Right atrium auricular region (tissue), 2 donors: ENCODE measurements around the gene VPS54. TPM values are rescaled to one million over a fixed set of nuclear protein-coding genes. Genes with fewer than 3 reads are reported as not detected.

Source experiments
- DNase-seq: peaks from one replicate; pipeline ENCODE4 v3.0.0-alpha.2; 2019; ENCODE audit warnings: low spot score
- H3K27ac ChIP-seq, 2 donors: fragments of 200-600 bp; sonication (generic); 1 replicate in 1 of 2; 2 replicates in 1 of 2; pipeline ENCODE4 v1.5.1; 2016 to 2019
- H3K27me3 ChIP-seq, 2 donors: fragments of 200-600 bp; sonication (generic); one replicate each; pipeline versions ENCODE4 v1.5.1 to v1.6.0; 2017 to 2019
- H3K36me3 ChIP-seq: fragments of 200-600 bp; sonication (generic); one replicate; pipeline ENCODE4 v1.5.1; 2016
- H3K4me1 ChIP-seq, 2 donors: fragments of 200-600 bp; sonication (generic); one replicate each; pipeline versions ENCODE4 v1.5.1 to v1.6.0; 2017 to 2019
- H3K4me3 ChIP-seq, 2 donors: fragments of 200-600 bp; sonication (generic); 1 replicate in 1 of 2; 2 replicates in 1 of 2; pipeline ENCODE4 v1.5.1; 2017 to 2019; ENCODE audit warnings: mild to moderate bottlenecking in 1 of 2, moderate library complexity in 1 of 2
- H3K9me3 ChIP-seq, 2 donors: fragments of 200-600 bp; sonication (generic); one replicate each; pipeline ENCODE4 v1.5.1; 2019
- CTCF ChIP-seq, 2 donors: fragments of 200-600 bp; sonication (generic); IDR thresholded peaks; one replicate each; pipeline ENCODE4 v1.5.1; 2019; ENCODE audit warnings: antibody characterized with exemption in 2 of 2
- total RNA-seq, 2 donors: library from RNA; depleted of rRNA; stranded (reverse); fragments of >200 nt; gene quantifications; one replicate each; pipeline ENCODE4 v1.1.0, GENCODE V29; 2016

Gene VPS54
- total RNA-seq, 2 donors from 2014 or later: 10.9 to 12.5 TPM

GRCh38 chr2:64029116-64029665 is 10.0 kb upstream of the VPS54 start:
- no peak for TF ChIP-seq CTCF (IDR thresholded peaks at IDR 0.05)
- Histone ChIP-seq H3K27ac (no peak overlapping the region), H3K4me3 (no peak overlapping the region), H3K27me3 (no peaks in the 10 kb centered on the region), H3K4me1 (no peaks in the 10 kb centered on the region), H3K36me3 (no peaks in the 10 kb centered on the region), H3K9me3 (no peaks in the 10 kb centered on the region)
- DNase-seq: no peak

GRCh38 chr2:64025741-64026140 is 6.5 kb upstream of the VPS54 start:
- Histone ChIP-seq H3K27ac (no peak overlapping the region), H3K9me3 (no peaks in the 10 kb centered on the region), H3K4me3 (no peak overlapping the region), H3K36me3 (no peaks in the 10 kb centered on the region), H3K4me1 (peaks cover 0 to 6% of the 10 kb centered on the region in 2 donors), H3K27me3 (no peaks in the 10 kb centered on the region)
- DNase-seq: no peak
- TF ChIP-seq CTCF (IDR thresholded peaks at IDR 0.05): no peak

- H3K4me1 ChIP-seq: peaks cover 0 to 14% of the 10 kb centered on the region in 2 donors
- DNase-seq: no peak
- no peaks in the 10 kb centered on the region for H3K27me3 ChIP-seq
- no peak overlapping the region for H3K27ac ChIP-seq
- no peak for TF ChIP-seq CTCF (IDR thresholded peaks at IDR 0.05)
- no peak overlapping the region for H3K4me3 ChIP-seq
- H3K36me3 ChIP-seq: no peaks in the 10 kb centered on the region
- no peaks in the 10 kb centered on the region for H3K9me3 ChIP-seq
Observed at GRCh38 chr2:64024259-64024949, 5.2 kb upstream of the VPS54 start.

GRCh38 chr2:64023485-64024258 is 4.4 kb upstream of the VPS54 start:
- Histone ChIP-seq H3K4me1 (peaks cover 0 to 14% of the 10 kb centered on the region in 2 donors), H3K9me3 (no peaks in the 10 kb centered on the region), H3K27ac (no peak overlapping the region), H3K4me3 (no peak overlapping the region), H3K36me3 (no peaks in the 10 kb centered on the region), H3K27me3 (no peaks in the 10 kb centered on the region)
- no peak for DNase-seq
- no peak for TF ChIP-seq CTCF (IDR thresholded peaks at IDR 0.05)

GRCh38 chr2:64021578-64021977 is 2.4 kb upstream of the VPS54 start:
- H3K4me3 ChIP-seq: no peak overlapping the region
- DNase-seq: no peak
- no peaks in the 10 kb centered on the region for H3K27me3 ChIP-seq
- no peaks in the 10 kb centered on the region for H3K36me3 ChIP-seq
- H3K4me1 ChIP-seq: peaks cover 0 to 26% of the 10 kb centered on the region in 2 donors
- H3K27ac ChIP-seq: peak overlapping the region in 1 of 2 donors; percentile 42
- no peak for TF ChIP-seq CTCF (IDR thresholded peaks at IDR 0.05)
- H3K9me3 ChIP-seq: no peaks in the 10 kb centered on the region
